ENCODE measurements around the gene OCEL1. TPM values are rescaled to one million over a fixed set of nuclear protein-coding genes. Genes with fewer than 3 reads are reported as not detected.

Gene OCEL1
- total and polyA plus RNA-seq, 2 of the 13 experiments (the other 11 are each of a cell fraction or from before 2014, with no cell fraction given), result 10.6 to 17.2 TPM

DNA sequence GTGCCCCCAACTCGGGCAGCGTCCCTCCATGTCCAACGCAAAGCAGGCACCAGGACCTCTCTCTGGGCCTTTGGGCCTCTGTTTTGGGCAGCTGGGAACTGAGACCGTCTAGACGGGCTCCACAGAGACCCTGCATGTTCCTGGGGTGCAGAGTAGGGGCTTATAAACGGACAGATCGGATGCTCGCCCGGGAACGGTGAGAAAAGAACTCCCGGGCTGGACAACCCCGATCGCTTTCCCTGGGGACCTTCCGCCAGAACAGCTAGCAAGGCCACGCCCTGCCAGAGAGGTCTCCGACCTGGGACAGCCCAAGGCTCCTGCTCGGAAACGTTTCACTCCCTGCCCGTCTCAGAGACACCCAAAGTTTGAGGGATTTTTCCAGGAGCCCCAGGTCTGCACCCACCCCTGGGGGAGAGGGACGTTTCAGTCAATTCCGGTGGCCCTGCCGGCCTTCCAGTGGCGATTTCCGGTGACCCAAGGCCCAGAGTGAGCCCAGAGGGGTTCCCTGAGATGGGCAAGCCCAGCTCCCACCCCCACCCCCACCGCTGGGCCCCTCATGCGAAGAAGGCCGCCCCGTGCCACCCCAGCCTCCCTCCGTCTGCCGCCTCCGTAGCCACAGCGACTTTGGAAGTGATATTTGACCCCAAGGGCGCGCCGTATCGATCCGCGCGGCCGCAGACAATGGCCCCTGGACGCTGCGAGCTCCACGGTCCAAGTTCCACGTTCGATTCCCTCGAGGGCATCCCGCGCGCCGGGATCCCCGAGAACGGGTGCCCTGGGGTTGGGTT, 18.0 kb downstream of the OCEL1 start (continued):
- no peak for TF ChIP-seq AHR (CRISPR knock-in tag; IDR thresholded peaks at IDR 0.05)
- no peak for TF ChIP-seq MBD4 (IDR thresholded peaks at IDR 0.05; ENCODE audit: borderline replicate concordance, low read length)
- no peak for TF ChIP-seq GMEB1 (CRISPR knock-in tag; IDR thresholded peaks at IDR 0.05; ENCODE audit: borderline replicate concordance)
- TF ChIP-seq NFRKB (IDR thresholded peaks at IDR 0.05), result no peak
- no peak for TF ChIP-seq XBP1 (CRISPR knock-in tag; IDR thresholded peaks at IDR 0.05)
- TF ChIP-seq GZF1 (CRISPR knock-in tag; IDR thresholded peaks at IDR 0.05), result no peak
- TF ChIP-seq SOX5 (CRISPR knock-in tag; IDR thresholded peaks at IDR 0.05; ENCODE audit: borderline replicate concordance), result peak; percentile 85
- no peak for TF ChIP-seq ZNF101 (CRISPR knock-in tag; IDR thresholded peaks at IDR 0.05; ENCODE audit: borderline replicate concordance, low read depth)
- no peak for TF ChIP-seq ZNF780A (CRISPR knock-in tag; IDR thresholded peaks at IDR 0.05)
- TF ChIP-seq BATF2 (CRISPR knock-in tag; IDR thresholded peaks at IDR 0.05), result 0 out of 2 replicates have a peak, but pooled peaks have one; percentile 59
- TF ChIP-seq GATA4 (IDR thresholded peaks at IDR 0.05; ENCODE audit: borderline replicate concordance, low read depth), result no peak
- TF ChIP-seq ZBTB43 (CRISPR knock-in tag; conservative IDR thresholded peaks at IDR 0.05), result no peak
- no peak for TF ChIP-seq ZIK1 (CRISPR knock-in tag; IDR thresholded peaks at IDR 0.05; ENCODE audit: borderline replicate concordance, low read depth)
- TF ChIP-seq ZNF724P (CRISPR knock-in tag; IDR thresholded peaks at IDR 0.05; ENCODE audit: borderline replicate concordance), result no peak
- no peak for TF ChIP-seq NFATC3 (CRISPR knock-in tag; IDR thresholded peaks at IDR 0.05)
- no peak for TF ChIP-seq SCMH1 (CRISPR knock-in tag; IDR thresholded peaks at IDR 0.05; ENCODE audit: borderline replicate concordance)
- TF ChIP-seq KDM4B (CRISPR knock-in tag; IDR thresholded peaks at IDR 0.05), result 0 out of 2 replicates have a peak, but pooled peaks have one; percentile 58
- no peak for TF ChIP-seq AGO2 (optimal IDR thresholded peaks at IDR 0.05; ENCODE audit: low read depth, low read length)
- TF ChIP-seq, protein P1, sequence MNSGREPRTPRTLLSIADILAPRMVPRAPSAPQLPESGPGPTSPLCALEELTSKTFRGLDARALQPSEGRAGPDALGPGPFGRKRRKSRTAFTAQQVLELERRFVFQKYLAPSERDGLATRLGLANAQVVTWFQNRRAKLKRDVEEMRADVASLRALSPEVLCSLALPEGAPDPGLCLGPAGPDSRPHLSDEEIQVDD (CRISPR knock-in tag; IDR thresholded peaks at IDR 0.05; ENCODE audit: borderline replicate concordance), result no peak
- TF ChIP-seq RAD21 (CRISPR knock-in tag; IDR thresholded peaks at IDR 0.05), result no peak
- TF ChIP-seq RFXANK (CRISPR knock-in tag; IDR thresholded peaks at IDR 0.05), result no peak
- no peak for TF ChIP-seq LRRFIP1 (CRISPR knock-in tag; conservative IDR thresholded peaks at IDR 0.05)
- peak; percentile 74; the same call in 1 of the 2 replicates for TF ChIP-seq KDM1A (CRISPR knock-in tag; IDR thresholded peaks at IDR 0.05)
- 0 out of 2 replicates have a peak, but pooled peaks have one; percentile 4 for TF ChIP-seq SP2 (CRISPR knock-in tag; IDR thresholded peaks at IDR 0.05)
- TF ChIP-seq ZNF75D (CRISPR knock-in tag; IDR thresholded peaks at IDR 0.05; ENCODE audit: borderline replicate concordance), result no peak

All from HepG2 (cell line).